Retinal pigment epithelial cell (primary cell): Measurements from ENCODE around the gene PGS1.
A peak's percentile ranks its signal among the peaks of the same experiment; 100 is the strongest.

Experiments
- DNase-seq: peaks from one replicate; pipeline ENCODE4 v3.0.0-alpha.2; 2010; ENCODE audit warnings: low read depth
- H3K4me3 ChIP-seq: 2 replicates; pipeline ENCODE4 v1.5.1; 2011; ENCODE audit warnings: mild to moderate bottlenecking, low read length, control low read depth, moderate library complexity
- TF ChIP-seq, protein P1 (sequence below): conservative IDR thresholded peaks from 2 replicates; pipeline ENCODE4 v1.5.1; 2011; ENCODE audit warnings: low read depth, low read length, control low read depth, inconsistent platforms

Gene PGS1

DNA sequence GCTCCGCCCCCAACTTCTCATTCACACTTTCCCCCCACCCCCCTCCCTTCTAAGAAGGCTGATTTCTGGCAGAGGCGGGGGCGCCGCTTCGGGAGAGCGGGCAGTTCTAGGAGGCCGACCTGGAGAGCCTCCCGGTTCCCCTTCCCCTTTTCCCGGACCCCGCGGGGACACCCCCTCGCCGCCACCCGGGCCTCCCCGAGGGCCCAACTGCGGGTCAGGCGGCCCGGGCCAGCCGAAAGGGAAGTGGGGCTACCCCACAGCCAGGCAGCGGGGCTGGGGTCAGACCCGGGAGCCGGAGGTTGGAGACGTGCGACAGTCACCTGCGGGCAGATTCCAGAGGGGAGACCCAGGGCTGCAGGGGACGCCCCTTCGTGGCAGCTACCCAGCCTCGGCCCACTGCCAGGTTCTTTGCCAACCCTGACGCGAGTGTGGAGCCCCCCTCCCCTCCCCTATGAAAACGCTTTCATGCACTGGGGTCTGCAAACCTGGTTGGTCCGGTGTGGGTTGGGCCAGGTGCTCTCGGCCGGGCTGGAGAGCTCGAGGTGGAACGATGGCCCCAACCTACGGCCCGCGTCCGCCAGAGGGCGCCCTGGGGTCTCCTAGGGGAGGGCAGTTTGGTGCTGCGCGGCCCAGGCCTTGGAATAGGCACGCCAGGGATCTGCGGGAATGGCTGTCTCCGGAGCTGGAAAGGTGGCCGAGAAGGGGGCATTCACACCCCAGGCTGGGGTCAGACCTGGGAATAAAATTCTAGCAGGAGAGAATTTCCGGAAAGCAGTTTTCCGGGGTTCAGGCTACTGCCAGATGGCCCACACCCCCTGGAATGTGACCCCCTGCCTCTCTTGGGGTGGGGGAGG is 17.9 kb upstream of the PGS1 start:
- TF ChIP-seq, protein P1, sequence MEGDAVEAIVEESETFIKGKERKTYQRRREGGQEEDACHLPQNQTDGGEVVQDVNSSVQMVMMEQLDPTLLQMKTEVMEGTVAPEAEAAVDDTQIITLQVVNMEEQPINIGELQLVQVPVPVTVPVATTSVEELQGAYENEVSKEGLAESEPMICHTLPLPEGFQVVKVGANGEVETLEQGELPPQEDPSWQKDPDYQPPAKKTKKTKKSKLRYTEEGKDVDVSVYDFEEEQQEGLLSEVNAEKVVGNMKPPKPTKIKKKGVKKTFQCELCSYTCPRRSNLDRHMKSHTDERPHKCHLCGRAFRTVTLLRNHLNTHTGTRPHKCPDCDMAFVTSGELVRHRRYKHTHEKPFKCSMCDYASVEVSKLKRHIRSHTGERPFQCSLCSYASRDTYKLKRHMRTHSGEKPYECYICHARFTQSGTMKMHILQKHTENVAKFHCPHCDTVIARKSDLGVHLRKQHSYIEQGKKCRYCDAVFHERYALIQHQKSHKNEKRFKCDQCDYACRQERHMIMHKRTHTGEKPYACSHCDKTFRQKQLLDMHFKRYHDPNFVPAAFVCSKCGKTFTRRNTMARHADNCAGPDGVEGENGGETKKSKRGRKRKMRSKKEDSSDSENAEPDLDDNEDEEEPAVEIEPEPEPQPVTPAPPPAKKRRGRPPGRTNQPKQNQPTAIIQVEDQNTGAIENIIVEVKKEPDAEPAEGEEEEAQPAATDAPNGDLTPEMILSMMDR = peak; percentile 90
- no peak for DNase-seq
- H3K4me3 ChIP-seq = peak overlapping the region; percentile 54

DNA sequence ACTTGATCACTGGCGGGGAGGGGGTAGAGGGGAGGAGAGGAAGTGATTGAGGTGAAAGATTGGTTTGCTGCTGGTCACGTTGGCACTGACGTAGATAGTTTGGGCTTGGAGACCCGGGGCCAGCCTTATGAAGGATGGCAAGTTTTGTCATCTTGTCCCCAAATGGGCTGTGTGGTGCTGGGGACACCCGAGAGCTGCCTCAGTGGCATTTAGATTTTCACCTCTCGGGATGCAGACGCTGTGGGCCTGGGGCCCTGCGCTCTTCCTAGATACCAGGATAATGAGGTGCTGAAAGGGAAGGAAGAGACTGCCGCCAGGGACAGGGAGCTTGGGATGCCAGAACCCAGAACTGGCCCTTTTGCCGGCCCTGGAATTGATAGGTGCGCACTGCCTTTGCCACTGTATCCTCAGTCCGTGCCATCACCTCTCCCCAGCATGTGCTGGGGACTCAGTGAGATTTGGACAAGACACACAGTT is 17.2 kb upstream of the PGS1 start:
- no peak overlapping the region for H3K4me3 ChIP-seq
- TF ChIP-seq, protein P1 = no peak
- no peak for DNase-seq

DNA sequence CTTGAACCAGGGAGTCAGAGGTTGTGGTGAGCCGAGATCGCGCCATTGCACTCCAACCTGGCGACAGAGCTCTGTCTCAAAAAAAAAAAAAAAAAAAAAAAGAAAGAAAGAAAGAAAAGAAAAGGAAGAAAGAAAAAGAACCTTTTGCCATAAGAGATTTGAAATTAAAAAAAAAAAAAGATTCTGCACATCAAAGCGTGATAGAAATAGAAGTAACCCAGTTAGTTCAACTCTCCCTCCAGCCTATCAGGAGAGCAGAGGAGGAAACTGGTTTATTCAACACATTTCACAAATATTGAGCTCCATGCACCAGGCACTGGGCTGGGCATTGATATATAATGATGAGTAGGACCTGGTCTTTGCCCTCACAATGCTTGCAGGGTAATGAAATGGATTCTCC is 16.2 kb upstream of the PGS1 start:
- no peak overlapping the region for H3K4me3 ChIP-seq
- DNase-seq = no peak
- TF ChIP-seq, protein P1 = no peak

DNA sequence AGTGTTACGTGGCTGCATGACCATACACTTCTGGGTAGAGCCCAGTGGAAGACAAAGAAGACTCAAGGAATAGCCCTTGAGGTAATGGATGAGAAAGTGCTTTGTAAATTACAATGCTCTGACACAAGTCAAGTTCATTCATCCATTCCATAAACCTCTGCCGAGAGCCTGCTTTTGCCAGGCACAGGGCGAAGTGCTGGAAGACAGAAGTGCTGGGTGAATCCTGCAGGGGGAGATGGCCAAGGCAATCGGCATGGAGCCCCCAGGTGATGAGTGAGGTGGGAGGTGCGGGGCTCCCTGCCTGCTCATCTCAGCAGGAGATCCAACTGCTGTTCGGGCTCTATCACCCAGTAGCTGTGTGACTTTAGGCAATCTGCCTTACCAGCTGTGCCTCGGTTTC is 15.8 kb upstream of the PGS1 start:
- TF ChIP-seq, protein P1 = no peak
- DNase-seq = no peak
- no peak overlapping the region for H3K4me3 ChIP-seq

DNA sequence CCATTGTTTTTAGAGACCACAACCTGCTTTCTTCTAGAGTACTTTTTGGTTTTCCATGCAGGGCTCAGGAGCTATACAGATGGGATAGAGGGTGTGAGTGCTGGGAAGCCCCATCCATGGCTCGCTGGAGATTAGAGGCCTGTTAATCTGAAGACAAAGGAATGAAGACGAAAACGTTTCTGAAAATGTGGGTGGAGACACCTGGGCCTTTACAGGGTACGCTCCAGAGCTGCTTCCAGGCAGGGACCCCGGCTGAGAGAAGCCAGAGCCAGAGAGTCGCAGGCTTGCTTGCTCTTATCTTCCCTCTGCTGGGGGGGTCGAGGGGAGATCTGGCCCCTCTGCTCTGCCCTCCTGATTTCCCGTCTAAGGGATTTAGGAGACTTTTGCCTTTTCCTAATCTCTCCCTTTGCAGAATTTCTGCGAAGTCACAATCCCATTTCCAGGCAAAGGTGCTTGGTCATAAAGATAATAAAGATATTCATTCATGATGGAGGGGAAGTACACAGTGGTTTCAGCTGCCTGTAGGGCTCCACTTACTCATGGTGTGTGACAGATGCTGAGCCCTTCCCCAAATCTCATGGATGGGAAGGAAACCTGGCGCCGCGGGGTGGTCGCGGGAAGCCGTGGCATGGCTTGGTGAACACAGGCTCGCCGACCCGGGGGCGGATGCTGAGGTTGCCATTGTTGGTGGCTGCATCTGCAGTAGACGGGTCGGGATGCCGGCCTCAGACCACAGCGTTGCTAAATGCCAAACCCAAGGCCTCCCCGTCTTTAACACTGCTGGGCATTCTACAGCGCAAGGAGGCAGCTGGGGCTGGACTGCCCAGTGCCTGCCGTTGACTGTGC is 13.8 kb upstream of the PGS1 start:
- H3K4me3 ChIP-seq = no peak overlapping the region
- TF ChIP-seq, protein P1 = no peak
- no peak for DNase-seq

DNA sequence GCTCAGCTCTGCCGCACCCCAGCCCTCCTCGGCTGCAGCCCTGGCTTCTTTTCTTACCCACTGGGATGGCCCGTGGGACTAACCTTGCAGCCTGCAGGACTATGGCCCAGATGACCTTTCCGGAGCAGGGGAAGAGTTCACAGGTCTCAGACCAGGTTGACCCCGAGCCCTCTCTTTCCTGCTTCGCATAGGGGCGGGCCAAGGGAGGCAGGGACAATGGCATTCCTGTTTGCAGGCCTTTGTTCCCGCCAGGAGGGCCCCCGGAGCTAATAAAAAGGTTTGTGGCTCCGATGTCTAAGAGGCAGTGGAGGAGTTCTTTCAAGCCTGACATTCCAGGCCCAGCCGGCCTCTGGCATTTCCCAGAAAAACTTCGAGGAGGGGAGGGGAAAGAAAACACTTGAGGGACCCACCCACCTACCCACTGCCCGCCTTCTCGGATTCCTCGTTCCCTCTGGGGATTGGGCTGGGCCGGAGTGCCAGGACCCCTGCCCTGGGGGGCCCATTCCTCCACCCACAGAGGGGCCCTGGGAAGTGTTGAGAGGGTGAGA is 12.8 kb upstream of the PGS1 start:
- TF ChIP-seq, protein P1 = no peak
- no peak overlapping the region for H3K4me3 ChIP-seq

More for the DNA sequence above, 12.8 kb upstream of the PGS1 start:
- no peak for DNase-seq
